Glutamatergic neuron (in vitro differentiated cells): ENCODE measurements around the gene ATP5F1D. TPM values are rescaled to one million over a fixed set of nuclear protein-coding genes. Genes with fewer than 3 reads are reported as not detected.
A peak's percentile ranks its signal among the peaks of the same experiment; 100 is the strongest.

Experiments
- DNase-seq: peaks from one replicate; pipeline ENCODE4 v3.0.0; 2022
- H3K27ac Mint-ChIP-seq: one replicate; pipeline ENCODE4 v1.8.0; 2020; ENCODE audit warnings: mild to moderate bottlenecking, mixed read lengths, inconsistent platforms; ENCODE audit not compliant: unreplicated experiment
- H3K27me3 Mint-ChIP-seq: one replicate; pipeline ENCODE4 v1.8.0; 2020; ENCODE audit warnings: mild to moderate bottlenecking, moderate library complexity, mixed read lengths, inconsistent platforms; ENCODE audit not compliant: unreplicated experiment
- H3K36me3 Mint-ChIP-seq: one replicate; pipeline ENCODE4 v1.8.0; 2020; ENCODE audit warnings: mild to moderate bottlenecking, mixed read lengths, inconsistent platforms; ENCODE audit not compliant: unreplicated experiment
- H3K4me1 Mint-ChIP-seq: one replicate; pipeline ENCODE4 v1.8.0; 2020; ENCODE audit warnings: mild to moderate bottlenecking, low read depth, mixed read lengths, inconsistent platforms; ENCODE audit not compliant: unreplicated experiment
- H3K4me3 Mint-ChIP-seq: one replicate; pipeline ENCODE4 v1.8.0; 2020; ENCODE audit warnings: mild to moderate bottlenecking, mixed read lengths, inconsistent platforms; ENCODE audit not compliant: unreplicated experiment
- H3K9me3 Mint-ChIP-seq: one replicate; pipeline ENCODE4 v1.8.0; 2020; ENCODE audit warnings: mild to moderate bottlenecking, moderate library complexity, mixed read lengths, inconsistent platforms; ENCODE audit not compliant: unreplicated experiment
- CTCF ChIP-seq: fragments of 200-600 bp; sonication (generic); IDR thresholded peaks from one replicate; pipeline ENCODE4 v1.5.0; 2021; ENCODE audit not compliant: partially characterized antibody, unreplicated experiment
- total RNA-seq: library from RNA; stranded (reverse); fragmentation: NEBNext Ultra II Directional; extraction: Animal tissue kit (Norgen Biotek cat#: 25700); gene quantifications from one replicate; pipeline ENCODE4 v1.2.1, GENCODE V29; 2021; ENCODE audit not compliant: unreplicated experiment

ATP5F1D gene
- total RNA-seq, 1 donor from 2014 or later, result 129 TPM

GRCh38 chr19:1283917-1284292 is 42.4 kb downstream of the ATP5F1D start:
- peak overlapping the region; percentile 86 for H3K27ac Mint-ChIP-seq
- peaks cover 6% of the 10 kb centered on the region for H3K9me3 Mint-ChIP-seq
- no peak for TF ChIP-seq CTCF
- peaks cover 17% of the 10 kb centered on the region for H3K27me3 Mint-ChIP-seq
- H3K36me3 Mint-ChIP-seq, result no peaks in the 10 kb centered on the region
- peaks cover 8% of the 10 kb centered on the region for H3K4me1 Mint-ChIP-seq
- H3K4me3 Mint-ChIP-seq, result no peak overlapping the region
- no peak for DNase-seq

GRCh38 chr19:1284293-1284978 is 42.9 kb downstream of the ATP5F1D start:
- Mint-ChIP-seq H3K27ac (peak overlapping the region; percentile 86), H3K27me3 (peaks cover 17% of the 10 kb centered on the region), H3K4me3 (peak overlapping the region; percentile 72), H3K9me3 (peaks cover 6% of the 10 kb centered on the region), H3K4me1 (peaks cover 8% of the 10 kb centered on the region), H3K36me3 (no peaks in the 10 kb centered on the region)
- no peak for TF ChIP-seq CTCF
- no peak for DNase-seq

GRCh38 chr19:1284979-1285736 is 43.6 kb downstream of the ATP5F1D start:
- Mint-ChIP-seq H3K36me3 (no peaks in the 10 kb centered on the region), H3K27me3 (peaks cover 12% of the 10 kb centered on the region), H3K4me3 (peak overlapping the region; percentile 72), H3K9me3 (peaks cover 6% of the 10 kb centered on the region), H3K27ac (peak overlapping the region; percentile 78), H3K4me1 (peaks cover 4% of the 10 kb centered on the region)
- TF ChIP-seq CTCF, result no peak
- DNase-seq, result peak; percentile 43

GRCh38 chr19:1285737-1286360 is 44.3 kb downstream of the ATP5F1D start, which contains the start of gene EFNA2:
EFNA2 (plus strand) TSS chr19:1285873; CDS start chr19:1286169, 296 bp downstream.
- H3K4me3 Mint-ChIP-seq, result peak within 1 kb of the TSS; percentile 85
- H3K27me3 Mint-ChIP-seq, result peaks cover 10% of the 10 kb centered on the region
- peaks cover 4% of the 10 kb centered on the region for H3K9me3 Mint-ChIP-seq
- no peak for TF ChIP-seq CTCF
- no peaks in the 10 kb centered on the region for H3K36me3 Mint-ChIP-seq
- no peak for DNase-seq
- no peaks in the 10 kb centered on the region for H3K4me1 Mint-ChIP-seq
- H3K27ac Mint-ChIP-seq, result peak within 1 kb of the TSS; percentile 78
